ENCODE data around the gene PTP4A2.

GRCh38 chr1:31880957-31881687 lies 57.0 kb downstream of the PTP4A2 start:
- TF ChIP-seq FOS (IDR thresholded peaks at IDR 0.05; ENCODE audit: borderline replicate concordance, extremely low read depth, insufficient read length) (no peak), CTCF (IDR thresholded peaks at IDR 0.05 in 2 of 3, conservative IDR thresholded peaks at IDR 0.05 in 1 of 3; ENCODE audit: control insufficient read depth in 2 of 3, extremely low read depth in 1 of 3, insufficient read depth in 1 of 3, low read depth in 3 of 3, low read length in 3 of 3) (no peak), YBX1 (IDR thresholded peaks at IDR 0.05) (no peak)

Measured in GM12878 (cell line).